ENCODE results near the gene SASH1.

GRCh38 chr6:148455225-148455624, 112.6 kb downstream of the SASH1 start:
- TF ChIP-seq CTCF (IDR thresholded peaks at IDR 0.05; ENCODE audit: insufficient read depth, low read length, poor library complexity, severe bottlenecking) (no peak), EZH2phosphoT487 (conservative IDR thresholded peaks at IDR 0.05; ENCODE audit: low read length) (no peak)

Data from SU-DHL-6 (cell line).